NCI-H146 treated with DMSO at 0.1 percent for 48 hours (cell line): ENCODE data around the gene DYNLL2.
A peak's percentile ranks its signal among the peaks of the same experiment; 100 is the strongest.
"Not testable (repeated sequence)": the region's sequence is repeated elsewhere in the genome, so short reads cannot be mapped to it uniquely, and the experiment has no call there.

Source experiments
- DNase-seq: peaks from one replicate; lab custom pipeline; 2025; ENCODE audit not compliant: unreplicated experiment; lab: John Stamatoyannopoulos, UW

Gene DYNLL2

GRCh38 chr17:58100506-58100905, 17.3 kb downstream of the DYNLL2 start:
- DNase-seq: no peak

DNA sequence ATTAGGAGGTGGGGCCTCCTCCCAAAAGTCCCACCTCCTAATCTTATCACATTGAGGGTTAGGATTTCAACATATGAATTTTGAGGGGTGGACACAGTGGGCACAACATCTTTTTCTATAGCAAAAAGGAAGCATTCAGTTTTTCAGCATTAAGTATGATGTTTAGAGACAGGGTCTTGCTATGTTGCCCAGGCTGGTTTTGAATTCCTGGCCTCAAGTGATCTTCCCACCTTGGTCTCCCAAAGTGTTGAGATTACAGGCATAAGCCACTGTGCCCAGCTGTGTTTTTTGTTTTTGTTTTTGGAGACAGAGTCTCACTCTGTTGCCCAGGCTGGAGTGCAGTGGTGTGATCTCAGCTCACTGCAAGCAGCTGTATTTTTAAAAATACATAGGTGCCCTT, 18.7 kb downstream of the DYNLL2 start:
- not testable (repeated sequence) for DNase-seq

DNA sequence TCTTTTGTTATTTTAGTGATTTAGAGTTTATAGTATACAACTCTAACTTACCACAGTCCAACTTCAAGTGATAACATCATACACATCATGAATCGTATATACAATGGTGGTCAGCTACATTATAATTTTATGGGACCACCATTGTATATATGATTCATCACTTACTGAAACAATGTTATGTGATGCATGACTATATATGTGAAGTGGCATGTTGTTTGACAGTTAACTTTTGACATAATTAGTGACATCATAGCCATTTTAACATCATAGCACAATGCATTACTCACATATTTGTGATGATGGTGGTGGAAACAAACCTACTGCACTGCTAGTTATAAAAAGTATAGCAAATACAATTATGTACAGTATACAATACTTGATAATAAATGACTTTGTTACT, 21.9 kb downstream of the DYNLL2 start:
- no peak for DNase-seq

- no peak for DNase-seq
These were observed 24.1 kb downstream of the DYNLL2 start for GRCh38 chr17:58107306-58107705.

DNA sequence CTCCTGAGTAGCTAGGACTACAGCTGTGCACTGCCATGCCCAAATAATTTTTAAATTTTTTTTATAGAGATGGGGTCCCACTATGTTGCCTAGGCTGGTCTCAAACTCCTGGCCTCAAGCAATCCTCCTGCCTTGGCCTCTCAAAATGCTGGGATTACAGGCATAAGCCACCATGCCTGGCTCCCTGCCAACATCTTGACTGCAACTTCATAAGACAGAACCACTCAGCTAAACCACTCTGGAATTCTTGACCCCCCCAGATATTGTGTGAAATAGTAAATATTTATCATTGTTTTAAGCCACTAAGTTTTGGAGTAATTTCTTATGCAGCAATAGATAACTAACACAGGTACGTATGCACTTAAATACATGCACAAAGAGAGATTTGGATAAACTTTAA, 26.0 kb downstream of the DYNLL2 start:
- no peak for DNase-seq

DNA sequence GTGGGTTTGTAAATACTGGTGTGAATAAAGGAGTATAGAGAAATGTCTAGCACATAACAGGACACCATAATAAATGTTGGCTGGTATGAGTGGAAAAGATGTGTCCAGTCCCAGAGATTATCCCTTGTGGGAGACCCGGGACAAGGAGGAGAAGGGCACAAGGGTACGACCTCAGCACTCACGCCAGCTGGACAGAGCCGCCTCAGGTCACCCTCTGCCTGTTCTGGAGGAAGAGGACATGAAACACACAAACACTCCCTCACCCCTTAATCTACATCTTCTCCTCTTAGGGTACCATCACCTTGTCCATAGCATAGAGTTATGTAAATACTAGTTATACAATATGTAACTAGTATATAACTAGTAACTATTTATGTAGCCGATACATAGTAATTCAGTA, 26.8 kb downstream of the DYNLL2 start:
- no peak for DNase-seq

GRCh38 chr17:58111676-58112075, 28.5 kb downstream of the DYNLL2 start:
- no peak for DNase-seq

GRCh38 chr17:58112970-58113631, 29.9 kb downstream of the DYNLL2 start:
- DNase-seq: peak; percentile 31

GRCh38 chr17:58113947-58114346, 30.7 kb downstream of the DYNLL2 start:
- DNase-seq: no peak

- no peak for DNase-seq
These were observed 34.2 kb downstream of the DYNLL2 start for GRCh38 chr17:58117382-58117781.

DNA sequence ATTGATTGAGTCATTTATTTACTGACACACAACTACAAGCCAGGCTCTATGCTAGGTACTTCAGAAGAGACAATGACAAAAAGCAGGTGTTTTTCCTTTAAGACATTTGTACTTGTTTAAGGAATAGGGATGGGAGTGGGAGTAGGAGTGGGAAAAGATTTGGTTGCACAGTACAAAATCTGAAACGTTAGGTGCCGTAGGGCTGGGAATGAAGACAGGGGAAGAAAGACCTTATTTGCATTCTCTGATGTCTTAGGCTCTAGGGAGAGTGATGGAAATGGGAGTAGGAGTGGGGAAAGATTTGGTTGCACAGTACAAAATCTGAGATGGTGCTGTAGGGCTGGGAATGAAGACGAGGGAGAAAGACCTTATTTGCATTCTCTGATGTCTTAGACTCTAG, 36.3 kb downstream of the DYNLL2 start:
- DNase-seq: no peak

DNA sequence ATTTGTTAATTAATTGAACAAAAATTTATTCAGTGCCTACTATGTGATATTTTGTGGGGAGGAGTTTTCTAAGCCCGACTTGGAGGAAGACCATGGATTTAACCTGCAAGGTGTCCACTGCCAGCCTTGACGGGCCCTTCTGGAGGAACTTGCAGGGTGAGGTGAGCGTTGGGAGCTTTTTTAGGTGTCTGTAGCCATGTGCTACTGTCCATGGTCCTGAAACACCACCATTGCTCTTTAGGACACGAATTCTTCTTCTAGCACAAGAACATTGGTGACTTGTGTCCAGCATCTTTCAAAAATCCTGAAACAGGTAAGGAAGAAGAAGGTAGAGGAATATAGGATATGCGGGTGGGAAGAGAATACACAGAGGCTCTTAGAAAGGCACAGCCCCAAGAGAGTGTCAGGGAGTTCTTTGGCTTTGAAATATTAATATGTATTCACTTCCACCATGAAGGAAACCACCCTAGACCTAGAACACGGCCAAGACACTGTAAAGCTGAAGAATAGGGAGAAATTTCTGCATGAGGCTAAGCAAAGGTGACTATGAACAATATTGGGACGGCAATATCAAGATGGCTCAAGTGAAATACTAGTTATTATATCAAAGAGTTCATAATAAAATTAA, 37.1 kb downstream of the DYNLL2 start:
- DNase-seq: no peak

DNA sequence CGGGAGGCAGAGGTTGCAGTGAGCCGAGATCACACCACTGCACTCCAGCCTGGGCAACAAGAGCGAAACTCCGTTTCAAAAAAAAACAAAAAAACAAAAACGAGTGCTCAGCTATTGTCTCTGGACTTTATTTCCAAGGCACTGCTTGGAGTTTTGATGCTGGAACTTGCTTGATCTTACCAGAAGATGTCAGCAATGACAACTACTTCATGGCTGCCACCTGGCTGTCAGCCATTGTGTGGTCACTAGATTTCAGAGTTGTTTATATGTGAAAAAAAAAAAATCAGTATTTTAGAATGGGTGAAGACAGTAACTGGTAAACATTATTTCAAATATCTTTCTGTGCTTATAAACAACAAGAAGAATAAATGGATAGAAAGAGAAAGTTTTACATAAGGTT, 38.7 kb downstream of the DYNLL2 start:
- peak; percentile 24 for DNase-seq

GRCh38 chr17:58127846-58128245, 44.6 kb downstream of the DYNLL2 start:
- no peak for DNase-seq

DNA sequence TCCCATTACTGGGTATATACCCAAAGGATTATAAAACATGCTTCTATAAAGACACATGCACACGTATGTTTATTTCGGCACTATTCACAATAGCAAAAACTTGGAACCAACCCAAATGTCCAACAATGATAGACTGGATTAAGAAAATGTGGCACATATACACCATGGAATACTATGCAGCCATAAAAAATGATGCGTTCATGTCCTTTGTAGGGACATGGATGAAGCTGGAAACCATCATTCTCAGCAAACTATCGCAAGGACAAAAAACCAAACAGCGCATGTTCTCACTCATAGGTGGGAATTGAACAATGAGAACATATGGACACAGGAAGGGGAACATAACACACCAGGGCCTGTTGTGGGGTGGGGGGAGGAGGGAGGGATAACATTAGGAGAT, 49.5 kb downstream of the DYNLL2 start:
- DNase-seq: not testable (repeated sequence)

- no peak for DNase-seq
These were observed 53.6 kb downstream of the DYNLL2 start for GRCh38 chr17:58136669-58137279.

DNA sequence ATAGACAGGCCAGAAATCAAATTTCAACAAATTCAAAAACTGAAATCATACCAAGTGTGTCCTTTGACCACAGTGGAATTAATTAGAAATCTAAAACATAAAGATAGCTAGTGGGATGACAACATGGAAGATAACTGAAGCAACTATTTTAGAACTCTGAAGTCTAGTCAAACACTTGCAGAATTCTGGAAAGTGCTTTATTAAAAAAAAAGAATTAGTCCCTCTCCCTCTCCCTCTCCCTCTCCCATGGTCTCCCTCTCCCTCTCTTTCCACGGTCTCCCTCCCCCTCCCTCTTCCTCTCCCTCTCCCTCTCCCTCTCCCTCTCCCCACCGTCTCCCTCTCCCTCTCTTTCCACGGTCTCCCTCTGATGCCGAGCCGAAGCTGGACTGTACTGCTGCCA, 58.3 kb downstream of the DYNLL2 start:
- DNase-seq: no peak

DNA sequence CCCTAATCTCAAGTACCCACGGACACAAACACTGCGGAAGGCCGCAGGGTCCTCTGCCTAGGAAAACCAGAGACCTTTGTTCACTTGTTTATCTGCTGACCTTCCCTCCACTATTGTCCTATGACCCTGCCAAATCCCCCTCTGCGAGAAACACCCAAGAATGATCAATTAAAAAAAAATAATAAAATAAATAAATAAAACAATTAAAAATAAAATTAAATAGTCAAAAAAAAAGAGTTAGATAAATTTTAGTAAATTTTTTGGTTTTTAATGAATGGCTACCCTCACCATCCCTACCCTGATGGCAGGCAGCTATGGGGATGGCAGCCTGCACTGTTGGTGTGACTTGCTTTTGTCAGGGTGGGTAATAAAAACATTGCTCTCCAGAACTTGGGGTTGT, 60.1 kb downstream of the DYNLL2 start:
- not testable (repeated sequence) for DNase-seq

GRCh38 chr17:58144801-58145200, 61.6 kb downstream of the DYNLL2 start:
- DNase-seq: no peak
